Stimulated activated CD8-positive, alpha-beta memory T cell treated with anti-CD3 and anti-CD28 coated beads, Interleukin-7, amount 100 ng/mL, for 1 hour (primary cell): ENCODE measurements around the gene S100PBP.

Experiments
- DNase-seq, 2 donors: peaks; one replicate each; pipeline ENCODE4 v3.0.0-alpha.2; 2020; ENCODE audit warnings: low read depth in 2 of 2

S100PBP gene

GRCh38 chr1:32817159-32817814 lies at the start of gene S100PBP, which contains the start of gene YARS1:
S100PBP (plus strand) TSS chr1:32817653; CDS start chr1:32826100, 8,447 bp downstream.
YARS1 (minus strand) TSS chr1:32817358; CDS start chr1:32817244, 114 bp downstream.
- peak; percentile 99 to 100 for DNase-seq

DNA sequence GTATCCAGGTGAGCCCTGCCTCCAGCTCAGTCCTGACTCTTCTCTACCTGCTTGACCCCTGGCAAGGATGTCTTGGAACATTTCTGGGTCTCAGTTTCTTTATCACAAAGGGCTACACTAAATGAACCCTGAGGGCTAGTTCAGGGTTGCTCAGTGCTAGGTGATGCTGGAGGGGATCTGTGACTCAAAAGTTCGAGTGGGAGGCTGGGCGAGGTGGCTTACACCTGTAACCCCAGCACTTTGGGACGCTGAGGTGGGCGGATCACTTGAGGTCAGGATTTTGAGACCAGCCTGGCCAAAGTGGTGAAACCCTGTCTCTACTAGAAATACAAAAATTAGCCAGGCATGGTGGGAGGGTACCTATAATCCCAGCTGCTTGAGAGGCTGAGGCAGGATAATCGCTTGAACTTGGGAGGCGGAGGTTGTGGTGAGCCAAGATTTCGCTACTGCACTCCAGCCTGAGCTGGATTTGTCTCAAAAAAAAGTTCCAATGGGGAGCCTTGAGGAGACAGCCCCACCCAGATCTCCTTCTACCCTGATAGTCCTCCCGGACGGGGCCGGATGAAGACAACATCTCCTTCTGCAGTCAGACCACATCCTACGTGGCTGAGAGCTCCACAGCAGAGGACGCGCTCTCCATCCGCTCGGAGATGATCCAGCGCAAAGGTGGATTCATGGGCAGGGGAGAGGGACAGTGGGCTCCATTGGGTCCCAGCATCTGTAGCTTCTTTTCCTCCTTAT lies 49.2 kb upstream of the S100PBP start:
- DNase-seq, result no peak

DNA sequence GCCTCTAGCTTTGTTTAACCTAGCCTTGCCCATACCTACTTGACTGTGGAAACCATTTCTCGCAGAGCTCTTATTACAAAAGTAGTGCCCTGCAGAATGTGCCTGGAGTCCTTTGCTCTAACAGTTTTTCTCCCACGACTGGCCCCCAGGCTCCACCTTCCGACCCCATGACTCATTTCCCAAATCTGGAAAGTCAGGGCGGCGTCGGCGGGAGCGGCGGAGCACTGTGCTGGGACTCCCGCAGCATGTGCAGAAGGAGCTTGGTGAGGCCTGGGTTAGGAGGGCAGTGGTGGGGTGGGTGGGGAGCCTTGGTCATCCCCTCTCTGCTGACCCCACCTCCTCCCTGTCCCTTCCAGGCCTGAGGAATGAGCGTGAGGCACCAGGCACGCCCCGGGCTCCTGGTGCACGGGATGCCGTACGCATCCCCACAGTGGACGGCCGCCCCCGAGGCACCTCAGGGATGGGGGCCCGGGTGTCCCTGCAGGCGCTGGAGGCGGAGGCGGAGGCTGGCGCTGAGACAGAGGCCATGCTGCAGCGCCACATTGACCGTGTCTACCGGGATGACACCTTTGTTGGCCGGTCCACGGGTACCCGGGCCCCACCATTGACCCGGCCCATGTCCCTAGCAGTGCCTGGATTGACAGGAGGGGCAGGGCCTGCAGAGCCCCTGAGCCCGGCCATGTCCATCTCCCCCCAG lies 47.8 kb upstream of the S100PBP start:
- DNase-seq, result no peak

- no peak for DNase-seq
Observed at GRCh38 chr1:32770221-32770731, 47.2 kb upstream of the S100PBP start.

DNA sequence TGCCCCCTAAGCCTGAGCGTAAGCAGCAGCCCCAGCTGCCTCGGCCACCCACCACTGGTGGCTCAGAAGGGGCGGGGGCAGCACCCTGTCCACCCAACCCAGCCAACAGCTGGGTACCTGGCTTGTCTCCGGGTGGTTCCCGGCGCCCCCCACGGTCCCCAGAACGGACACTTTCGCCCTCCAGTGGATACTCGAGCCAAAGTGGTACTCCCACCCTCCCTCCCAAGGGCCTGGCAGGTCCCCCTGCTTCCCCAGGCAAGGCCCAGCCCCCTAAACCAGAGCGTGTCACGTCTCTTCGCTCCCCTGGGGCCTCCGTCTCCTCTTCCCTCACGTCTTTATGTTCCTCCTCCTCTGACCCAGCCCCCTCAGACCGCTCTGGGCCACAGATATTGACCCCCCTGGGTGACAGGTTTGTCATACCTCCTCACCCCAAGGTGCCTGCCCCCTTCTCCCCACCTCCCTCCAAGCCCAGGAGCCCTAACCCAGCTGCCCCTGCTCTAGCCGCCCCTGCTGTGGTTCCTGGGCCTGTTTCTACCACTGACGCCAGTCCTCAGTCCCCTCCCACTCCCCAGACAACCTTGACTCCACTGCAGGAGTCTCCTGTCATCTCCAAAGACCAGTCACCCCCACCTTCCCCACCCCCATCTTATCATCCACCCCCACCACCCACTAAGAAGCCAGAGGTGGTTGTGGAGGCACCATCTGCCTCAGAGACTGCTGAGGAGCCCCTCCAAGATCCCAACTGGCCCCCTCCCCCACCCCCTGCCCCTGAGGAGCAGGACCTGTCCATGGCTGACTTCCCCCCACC lies 46.5 kb upstream of the S100PBP start:
- no peak for DNase-seq

GRCh38 chr1:32771561-32772280 lies 45.7 kb upstream of the S100PBP start:
- no peak for DNase-seq

DNA sequence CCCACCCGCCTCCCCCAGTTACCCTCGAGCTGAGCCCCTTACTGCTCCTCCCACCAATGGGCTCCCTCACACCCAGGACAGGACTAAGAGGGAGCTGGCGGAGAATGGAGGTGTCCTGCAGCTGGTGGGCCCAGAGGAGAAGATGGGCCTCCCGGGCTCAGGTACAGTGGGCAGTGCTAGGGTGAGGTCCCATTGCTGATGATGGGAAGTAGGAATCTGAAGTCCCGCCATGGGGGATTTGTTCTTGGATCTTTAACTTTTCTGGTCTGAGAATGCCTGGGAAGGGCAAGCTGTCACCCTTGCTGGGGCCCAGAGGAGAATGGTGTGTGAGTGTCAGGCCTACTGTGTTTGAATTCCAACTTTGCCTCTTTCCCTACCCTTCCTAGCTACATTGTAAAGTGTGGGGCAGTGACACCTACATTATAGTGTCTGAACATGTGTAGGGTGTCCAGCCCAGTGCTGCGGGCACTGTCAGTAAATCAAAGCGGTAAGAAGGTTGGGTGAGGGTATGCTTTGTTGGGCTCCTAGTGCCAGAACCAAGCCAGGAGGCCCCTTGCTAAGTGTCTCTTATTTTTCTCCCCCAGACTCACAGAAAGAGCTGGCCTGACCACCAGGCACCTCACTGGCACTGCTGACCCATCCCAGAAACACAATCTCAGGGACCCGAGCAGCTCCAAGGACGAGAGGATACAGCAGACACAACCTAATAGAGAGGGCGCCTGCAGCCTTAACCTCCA lies 45.0 kb upstream of the S100PBP start:
- DNase-seq, result no peak

- DNase-seq, result peak; percentile 44 to 53
Observed at GRCh38 chr1:32773018-32773763, 44.3 kb upstream of the S100PBP start.

GRCh38 chr1:32773764-32774463 lies 43.5 kb upstream of the S100PBP start:
- no peak for DNase-seq

DNA sequence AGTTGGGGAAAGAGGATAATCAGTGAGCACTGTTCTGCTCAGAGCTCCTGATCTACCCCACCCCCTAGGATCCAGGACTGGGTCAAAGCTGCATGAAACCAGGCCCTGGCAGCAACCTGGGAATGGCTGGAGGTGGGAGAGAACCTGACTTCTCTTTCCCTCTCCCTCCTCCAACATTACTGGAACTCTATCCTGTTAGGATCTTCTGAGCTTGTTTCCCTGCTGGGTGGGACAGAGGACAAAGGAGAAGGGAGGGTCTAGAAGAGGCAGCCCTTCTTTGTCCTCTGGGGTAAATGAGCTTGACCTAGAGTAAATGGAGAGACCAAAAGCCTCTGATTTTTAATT lies 43.0 kb upstream of the S100PBP start:
- DNase-seq, result no peak

- no peak for DNase-seq
Observed at GRCh38 chr1:32774950-32775634, 42.4 kb upstream of the S100PBP start.

DNA sequence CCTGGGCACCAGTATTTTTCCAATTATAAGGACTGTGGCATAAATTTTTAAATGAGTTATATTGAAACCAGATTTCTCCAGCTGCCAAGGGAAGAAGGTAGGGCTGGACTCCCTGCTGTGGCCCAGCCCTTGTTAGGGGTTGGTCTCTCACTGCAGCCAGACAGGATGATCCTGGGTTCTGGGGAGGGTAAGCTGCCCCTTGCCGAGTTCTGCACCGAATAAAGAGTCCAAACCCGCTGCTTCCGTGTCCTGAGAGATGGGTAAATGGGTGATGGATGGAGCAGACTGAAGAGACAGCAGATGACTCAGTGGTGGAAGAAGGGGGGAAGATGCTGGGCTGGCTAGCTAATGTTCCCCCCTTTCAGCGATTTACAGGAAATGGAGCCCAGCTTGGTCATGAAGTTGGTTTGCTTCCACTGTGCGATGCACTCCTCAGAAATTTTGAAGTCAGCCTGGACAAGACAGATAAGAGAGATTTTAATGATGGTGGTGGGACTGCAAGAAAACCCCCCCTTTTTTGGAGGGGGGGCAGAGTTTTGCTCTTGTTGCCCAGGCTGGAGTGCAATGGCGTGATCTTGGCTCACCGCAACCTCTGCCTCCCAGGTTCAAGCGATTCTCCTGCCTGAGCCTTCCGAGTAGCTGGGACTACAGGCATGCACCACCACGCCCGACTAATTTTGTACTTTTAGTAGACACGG lies 41.7 kb upstream of the S100PBP start:
- no peak for DNase-seq

DNA sequence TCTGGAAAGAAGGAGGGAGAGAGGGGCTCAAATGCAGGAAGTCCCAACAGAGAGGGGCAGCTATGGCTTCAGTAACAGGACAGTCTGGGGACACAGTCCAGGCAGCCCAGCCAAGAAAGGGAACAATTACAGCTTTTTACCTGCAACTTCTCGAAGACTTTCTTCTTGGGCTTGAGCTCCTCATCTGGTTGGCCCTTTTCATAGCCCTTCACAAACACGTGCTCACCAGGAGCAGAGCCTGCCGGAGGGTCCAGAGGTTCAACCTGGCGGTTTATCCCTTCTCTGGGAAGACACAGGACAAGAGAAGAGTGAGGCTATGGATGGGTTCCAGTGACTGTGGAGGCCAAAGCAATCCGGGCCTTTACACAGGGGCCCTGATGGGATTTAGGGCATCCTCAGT lies 38.2 kb upstream of the S100PBP start:
- DNase-seq, result no peak

DNA sequence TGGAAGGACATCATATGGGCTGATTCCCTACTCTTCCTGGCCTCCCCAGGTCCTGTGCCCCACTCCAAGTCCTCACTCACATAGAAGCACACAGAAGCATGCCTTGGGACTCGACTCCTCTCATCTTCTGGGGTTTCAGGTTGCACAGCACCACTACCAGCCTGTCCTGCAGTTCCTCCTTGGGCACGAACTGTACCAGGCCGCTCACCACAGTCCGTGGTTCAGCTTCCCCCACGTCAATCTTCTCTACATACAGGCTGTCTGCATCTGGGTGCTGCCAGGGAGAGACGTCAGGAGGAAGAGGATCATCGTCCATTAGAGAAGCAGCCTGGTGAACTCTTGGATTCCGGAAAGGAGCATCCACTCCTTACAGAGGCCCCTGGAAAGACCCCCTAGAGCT lies 37.4 kb upstream of the S100PBP start:
- no peak for DNase-seq

- DNase-seq, result no peak
Observed at GRCh38 chr1:32780628-32781234, 36.7 kb upstream of the S100PBP start.

DNA sequence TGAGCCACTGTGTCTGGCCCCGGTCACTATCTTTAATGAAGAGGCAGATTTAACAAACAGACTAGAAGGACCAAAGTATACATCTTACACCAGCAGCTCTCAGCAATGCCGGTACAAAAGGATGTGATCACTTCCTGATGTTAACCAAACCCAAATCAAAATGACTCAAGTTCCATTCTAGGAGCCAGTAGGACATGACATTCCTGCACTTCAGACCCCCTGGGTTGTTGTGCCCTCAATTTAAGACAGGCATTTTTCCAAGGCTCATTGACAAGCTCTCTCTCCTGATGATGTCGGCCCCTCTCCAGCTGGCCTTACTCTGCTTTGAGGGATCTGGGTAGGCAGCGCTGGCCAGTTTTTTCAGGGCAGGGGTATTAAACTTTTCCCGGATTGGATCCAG lies 35.4 kb upstream of the S100PBP start:
- DNase-seq, result no peak

DNA sequence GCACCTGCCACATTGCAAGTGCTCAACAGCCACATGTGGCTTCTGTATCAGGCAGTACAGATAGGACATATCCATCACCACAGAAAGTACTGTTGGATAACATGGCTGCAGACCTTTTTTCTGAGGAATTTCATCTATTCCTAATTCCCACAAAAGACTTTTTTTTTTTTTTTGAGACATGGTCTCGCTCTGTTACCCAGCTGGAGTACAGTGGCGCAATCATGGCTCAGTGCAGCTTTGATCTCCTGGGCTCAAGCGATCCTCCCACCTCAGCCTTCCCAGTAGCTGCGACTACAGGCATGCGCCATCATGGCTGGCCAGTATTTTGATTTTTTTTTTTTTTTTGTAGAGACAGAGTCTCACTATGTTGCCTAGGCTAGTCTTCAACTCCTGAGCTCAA lies 33.6 kb upstream of the S100PBP start:
- no peak for DNase-seq
